SK-N-SH (cell line): Measurements from ENCODE around the gene MLIP. TPM values are rescaled to one million over a fixed set of nuclear protein-coding genes. Genes with fewer than 3 reads are reported as not detected.

Source experiments
- CTCF ChIA-PET: fragments of 300-600, 350-600 bp; formaldehyde crosslinking; extraction: SDS; loops from one replicate; lab custom pipeline; 2021; lab: Yijun Ruan, JAX
- POLR2A ChIA-PET: fragments of 350-600 bp; sonication (Branson Sonifier 250); formaldehyde crosslinking; extraction: SDS; loops from one replicate; lab custom pipeline; 2020; ENCODE audit warnings: antibody characterized with exemption, inconsistent platforms; lab: Yijun Ruan, JAX
- DNase-seq: peaks from one replicate; pipeline ENCODE4 v3.0.0; 2012
- H2AFZ ChIP-seq: fragments of 200-600 bp; sonication (generic); 2 replicates; pipeline ENCODE4 v1.8.1; 2016; ENCODE audit warnings: antibody characterized with exemption, mild to moderate bottlenecking, low read depth
- H3F3A ChIP-seq: fragments of 200-600 bp; sonication (generic); replicated peaks from 2 replicates; pipeline ENCODE3; 2016; ENCODE audit warnings: antibody characterized with exemption, mild to moderate bottlenecking; ENCODE audit not compliant: insufficient read depth
- H3K27ac ChIP-seq, 2 experiments: fragments of 200-500 bp in 1 of 2; fragments of 200-600 bp in 1 of 2; sonication (Bioruptor generic) in 1 of 2; sonication (generic), shearing (Covaris generic) in 1 of 2; 2 replicates each; pipeline versions ENCODE4 v1.5.1 to v1.6.1; 2014 to 2016; ENCODE audit warnings: low read depth in 2 of 2, inconsistent platforms in 1 of 2, low read length in 1 of 2, mild to moderate bottlenecking in 1 of 2, mixed read lengths in 1 of 2
- H3K27me3 ChIP-seq: fragments of 200-600 bp; sonication (generic), shearing (Covaris generic); 2 replicates; pipeline ENCODE4 v1.6.1; 2016; ENCODE audit warnings: mixed run types; ENCODE audit not compliant: insufficient read depth
- H3K36me3 ChIP-seq, 2 experiments: fragments of 200-500 bp in 1 of 2; fragments of 200-600 bp in 1 of 2; sonication (Bioruptor generic) in 1 of 2; sonication (generic) in 1 of 2; replicated peaks in 1 of 2; 2 replicates each; pipeline versions ENCODE3 to v1.5.1; 2014 to 2016; ENCODE audit warnings: low read length in 1 of 2, mild to moderate bottlenecking in 1 of 2; ENCODE audit not compliant: insufficient read depth in 2 of 2, control insufficient read depth in 1 of 2
- H3K4me1 ChIP-seq, 2 experiments: fragments of 200-500 bp in 1 of 2; fragments of 200-600 bp in 1 of 2; sonication (Bioruptor generic) in 1 of 2; sonication (generic), shearing (Covaris generic) in 1 of 2; 2 replicates each; pipeline versions ENCODE4 v1.5.1 to v1.6.1; 2014 to 2016; ENCODE audit warnings: low read depth in 1 of 2, low read length in 1 of 2, mixed run types in 1 of 2; ENCODE audit not compliant: insufficient read depth in 2 of 2, control insufficient read depth in 1 of 2
- H3K4me2 ChIP-seq: fragments of 200-600 bp; sonication (generic), shearing (Covaris generic); 2 replicates; pipeline ENCODE4 v1.6.1; 2017; ENCODE audit warnings: mixed run types
- H3K4me3 ChIP-seq, 2 experiments: fragments of 200-500 bp in 1 of 2; fragments of 200-600 bp in 1 of 2; sonication (Bioruptor generic) in 1 of 2; sonication (generic), shearing (Covaris generic) in 1 of 2; 2 replicates each; pipeline versions ENCODE4 v1.5.1 to v1.8.1; 2014 to 2016; ENCODE audit warnings: low read depth in 2 of 2, inconsistent platforms in 1 of 2, low read length in 1 of 2, mild to moderate bottlenecking in 1 of 2, mixed read lengths in 1 of 2, moderate library complexity in 1 of 2
- H3K79me2 ChIP-seq: fragments of 200-600 bp; sonication (generic); 2 replicates; pipeline ENCODE4 v1.8.1; 2017; ENCODE audit warnings: mild to moderate bottlenecking; ENCODE audit not compliant: insufficient read depth
- H3K9ac ChIP-seq: fragments of 200-600 bp; sonication (generic); 2 replicates; pipeline ENCODE4 v1.6.1; 2017; ENCODE audit warnings: mixed run types
- H3K9me2 ChIP-seq: fragments of 200-600 bp; sonication (generic); 2 replicates; pipeline ENCODE4 v1.6.1; 2017; ENCODE audit warnings: mixed run types
- H3K9me3 ChIP-seq: fragments of 200-600 bp; sonication (generic); 2 replicates; pipeline ENCODE4 v1.6.1; 2017; ENCODE audit warnings: mixed run types, mild to moderate bottlenecking, moderate library complexity
- H4K20me1 ChIP-seq: fragments of 200-600 bp; sonication (generic); 2 replicates; pipeline ENCODE4 v1.6.1; 2017; ENCODE audit warnings: mild to moderate bottlenecking, mixed run types; ENCODE audit not compliant: insufficient read depth
- CTCF ChIP-seq: fragments of 200-600 bp; sonication (generic); IDR thresholded peaks from 2 replicates; pipeline ENCODE4 v1.6.1; 2017; ENCODE audit warnings: antibody characterized with exemption, mild to moderate bottlenecking, moderate library complexity
- MAX ChIP-seq: IDR thresholded peaks from 2 replicates; pipeline ENCODE4 v1.4.0; 2012; ENCODE audit warnings: low read depth
- PBX3 ChIP-seq: IDR thresholded peaks from 2 replicates; pipeline ENCODE4; 2012
- RAD21 ChIP-seq: IDR thresholded peaks from 2 replicates; pipeline ENCODE4 v1.6.1; 2012; ENCODE audit warnings: mild to moderate bottlenecking, low read length
- REST ChIP-seq: IDR thresholded peaks from 2 replicates; pipeline ENCODE4 v1.6.1; 2012; ENCODE audit warnings: mild to moderate bottlenecking, low read depth, low read length, moderate library complexity
- WGBS: methylation state at CpG from one replicate; pipeline ENCODE4 v1.1.6; 2017; ENCODE audit warnings: low lambda C conversion rate; 5-methylcytosine and 5-hydroxymethylcytosine counted together
- polyA plus RNA-seq, 3 experiments: library from polyadenylated mRNA; depleted of rRNA; stranded (reverse); fragments of >200 nt; gene quantifications; 2 replicates each; pipeline ENCODE4 v1.2.3, GENCODE V29; 2012

The MLIP gene
- polyA plus RNA-seq, 1 of the 3 experiments (the other 2 are of a cell fraction) = not detected

- TF ChIP-seq REST = no peak
Observed at GRCh38 chr6:54243699-54244098, 132.5 kb downstream of the MLIP start (continued).

- CTCF ChIA-PET = interaction anchor here (1.0 to 2.6 kb wide), 8 partner anchors 12 to 258 kb away, joined by 3 to 15 read pairs (median 4); no protein-coding TSS in a partner anchor
- H3K4me1 ChIP-seq = no peaks in the 10 kb centered on the region; a peak in 1 of 4 replicates
- H3K27me3 ChIP-seq = peaks cover 4% of the 10 kb centered on the region; the same call in 1 of the 2 replicates
Observed at GRCh38 chr6:54244430-54244829, 133.2 kb downstream of the MLIP start.

More at GRCh38 chr6:54244430-54244829, 133.2 kb downstream of the MLIP start:
- peak; percentile 3 for DNase-seq
- POLR2A ChIA-PET = no interaction called here
- Histone ChIP-seq H3K36me3 (peaks cover 0 to 5% of the 10 kb centered on the region in 2 experiments), H3K9me2 (no peaks in the 10 kb centered on the region), H3F3A (no peaks in the 10 kb centered on the region), H3K79me2 (no peaks in the 10 kb centered on the region), H2AFZ (no peak overlapping the region), H3K9ac (no peak overlapping the region), H3K27ac (peak overlapping the region in 1 of 2 experiments; percentile 36; a peak in 1 of 4 replicates), H3K4me2 (no peak overlapping the region), H3K9me3 (no peaks in the 10 kb centered on the region), H4K20me1 (no peaks in the 10 kb centered on the region), H3K4me3 (no peak overlapping the region; a peak in 1 of 4 replicates)
- WGBS = 11% methylated on average over 1 of the region's 1 CpG
- TF ChIP-seq REST = no peak
- peak; percentile 78 for TF ChIP-seq CTCF
- TF ChIP-seq MAX = no peak
- TF ChIP-seq RAD21 = peak; percentile 47
- TF ChIP-seq PBX3 = peak; percentile 12; the same call in 1 of the 2 replicates
